ENCODE results near the gene GBGT1.
A peak's percentile ranks its signal among the peaks of the same experiment; 100 is the strongest.

Gene GBGT1

GRCh38 chr9:133153227-133154096 lies 10.3 kb downstream of the GBGT1 start:
- DNase-seq (ENCODE audit: low read depth, low spot score): no peak
- H3K4me3 ChIP-seq: no peak overlapping the region

DNA sequence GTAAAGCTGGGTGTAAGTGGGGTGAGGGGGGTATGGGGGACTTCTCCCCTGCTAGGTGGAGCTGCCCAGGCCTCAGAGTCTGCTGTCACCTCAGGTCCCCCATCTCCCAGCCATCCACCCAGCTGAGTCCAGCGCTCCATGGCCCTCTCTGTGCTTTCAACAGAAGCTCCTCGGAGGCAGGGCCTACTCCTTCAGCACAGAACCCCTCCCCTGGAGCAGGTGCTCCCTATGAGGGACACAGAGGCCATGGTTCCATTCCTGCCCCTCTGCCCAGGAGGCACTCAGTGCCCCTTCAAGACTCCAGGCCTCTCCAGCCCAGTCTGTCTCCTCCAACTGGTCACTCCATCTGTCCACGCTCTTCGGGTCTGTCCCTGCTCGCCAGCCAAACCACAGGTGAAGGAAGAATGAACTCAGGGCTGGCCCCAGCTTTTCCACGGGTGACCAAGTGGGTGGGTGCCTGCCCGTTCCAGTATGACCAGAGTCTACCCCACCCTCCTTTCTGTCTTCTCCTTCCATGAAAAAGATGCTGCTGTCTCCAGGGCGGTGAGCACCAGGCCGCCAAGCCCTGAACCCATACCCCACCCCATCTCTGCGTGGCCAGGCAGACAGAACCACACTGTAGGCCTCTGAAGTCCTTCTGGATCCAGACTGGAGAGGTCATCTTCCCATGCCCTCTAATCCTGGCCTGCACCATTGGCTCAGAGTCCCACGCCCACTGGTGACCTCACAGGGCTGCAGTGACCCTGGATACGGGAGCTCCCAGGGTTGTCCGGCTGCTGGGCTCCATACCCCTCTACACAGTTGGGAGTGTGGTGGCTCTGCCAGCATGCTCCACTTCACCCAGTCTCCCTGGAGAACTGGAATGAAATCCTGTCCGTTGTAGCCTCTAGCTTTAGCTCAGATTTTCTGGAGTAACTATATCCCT lies 11.9 kb downstream of the GBGT1 start:
- DNase-seq (ENCODE audit: low read depth, low spot score): no peak
- no peak overlapping the region for H3K9ac ChIP-seq (ENCODE audit: insufficient read length)
- H3K4me3 ChIP-seq: no peak overlapping the region

More at GRCh38 chr9:133153227-133154096, 10.3 kb downstream of the GBGT1 start:
- Histone ChIP-seq H3K36me3 (ENCODE audit: insufficient read depth, low read length) (no peaks in the 10 kb centered on the region), H3K9ac (ENCODE audit: insufficient read length) (no peak overlapping the region), H3K9me3 (ENCODE audit: low read depth, low read length) (no peaks in the 10 kb centered on the region), H3K27ac (no peak overlapping the region)
- no peak for TF ChIP-seq FOXP2 (optimal IDR thresholded peaks at IDR 0.05; ENCODE audit: control extremely low read depth, extremely low read length, insufficient read depth)
- no peak for TF ChIP-seq POLR2AphosphoS5 (IDR thresholded peaks at IDR 0.05; ENCODE audit: borderline replicate concordance, low read depth, low read length)
- no peak for TF ChIP-seq EZH2 (IDR thresholded peaks at IDR 0.05)

GRCh38 chr9:133151041-133151440 lies 12.7 kb downstream of the GBGT1 start:
- no peak overlapping the region for H3K9ac ChIP-seq (ENCODE audit: insufficient read length)
- no peak for DNase-seq (ENCODE audit: low read depth, low spot score)
- H3K9me3 ChIP-seq (ENCODE audit: low read depth, low read length): no peaks in the 10 kb centered on the region
- no peak overlapping the region for H3K4me3 ChIP-seq
- H3K27ac ChIP-seq: no peak overlapping the region
- no peaks in the 10 kb centered on the region for H3K36me3 ChIP-seq (ENCODE audit: insufficient read depth, low read length)
- TF ChIP-seq FOXP2 (optimal IDR thresholded peaks at IDR 0.05; ENCODE audit: control extremely low read depth, extremely low read length, insufficient read depth) (no peak), POLR2AphosphoS5 (IDR thresholded peaks at IDR 0.05; ENCODE audit: borderline replicate concordance, low read depth, low read length) (no peak), EZH2 (IDR thresholded peaks at IDR 0.05) (no peak)

More for the DNA sequence above, 11.9 kb downstream of the GBGT1 start:
- H3K36me3 ChIP-seq (ENCODE audit: insufficient read depth, low read length): no peaks in the 10 kb centered on the region
- H3K9me3 ChIP-seq (ENCODE audit: low read depth, low read length): no peaks in the 10 kb centered on the region
- H3K27ac ChIP-seq: no peak overlapping the region
- no peak for TF ChIP-seq EZH2 (IDR thresholded peaks at IDR 0.05)
- TF ChIP-seq FOXP2 (optimal IDR thresholded peaks at IDR 0.05; ENCODE audit: control extremely low read depth, extremely low read length, insufficient read depth): no peak
- TF ChIP-seq POLR2AphosphoS5 (IDR thresholded peaks at IDR 0.05; ENCODE audit: borderline replicate concordance, low read depth, low read length): no peak

DNA sequence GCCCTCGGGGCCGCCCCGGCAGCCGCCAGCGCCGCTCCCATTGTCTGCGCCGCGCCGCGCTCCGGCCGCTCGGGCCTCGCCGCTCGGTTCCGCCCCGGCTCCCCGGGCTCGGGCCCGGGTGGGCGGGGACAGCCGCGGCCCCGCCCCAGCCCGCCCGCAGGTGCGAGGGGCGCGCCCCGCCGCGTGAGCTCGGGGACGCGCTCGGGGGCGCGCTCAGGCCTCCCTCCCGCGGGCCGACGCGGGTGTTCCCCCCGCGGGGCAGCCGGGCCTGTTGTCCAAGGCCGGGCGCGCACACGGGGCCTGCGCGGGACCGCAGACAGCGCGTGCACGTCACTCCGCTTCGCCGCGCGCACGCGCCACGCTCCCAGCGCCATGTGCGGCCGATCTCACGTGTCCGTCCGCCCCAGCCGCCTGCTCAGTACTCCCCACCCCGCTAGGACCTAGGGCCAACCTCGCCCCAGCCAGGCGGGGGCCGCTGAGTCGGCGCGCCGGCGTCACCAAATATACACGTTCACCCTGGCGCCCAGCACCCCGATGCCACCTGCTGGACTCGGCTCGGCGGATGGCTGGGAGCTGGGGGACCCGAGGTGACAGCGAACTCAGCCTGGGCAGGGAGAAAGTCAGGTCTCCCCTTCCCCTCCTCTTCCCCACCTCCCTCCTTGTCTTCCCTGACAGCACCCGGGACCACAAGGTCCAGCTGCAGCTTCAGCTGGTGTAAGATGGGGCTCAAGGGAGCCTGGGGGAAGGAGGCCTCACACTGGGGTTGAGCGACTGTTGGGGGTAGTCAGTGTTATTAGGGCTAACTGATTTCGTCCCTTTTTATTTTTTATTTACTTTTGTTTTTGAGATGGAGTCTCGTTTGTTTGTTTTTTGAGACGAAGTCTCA lies 14.3 kb downstream of the GBGT1 start:
- Histone ChIP-seq H3K27ac (no peak overlapping the region), H3K9ac (ENCODE audit: insufficient read length) (no peak overlapping the region), H3K36me3 (ENCODE audit: insufficient read depth, low read length) (no peaks in the 10 kb centered on the region), H3K9me3 (ENCODE audit: low read depth, low read length) (no peaks in the 10 kb centered on the region), H3K4me3 (peak overlapping the region; percentile 64)
- DNase-seq (ENCODE audit: low read depth, low spot score): no peak
- TF ChIP-seq POLR2AphosphoS5 (IDR thresholded peaks at IDR 0.05; ENCODE audit: borderline replicate concordance, low read depth, low read length) (peak; percentile 58; the same call in 1 of the 2 replicates), EZH2 (IDR thresholded peaks at IDR 0.05) (no peak), FOXP2 (optimal IDR thresholded peaks at IDR 0.05; ENCODE audit: control extremely low read depth, extremely low read length, insufficient read depth) (no peak)

DNA sequence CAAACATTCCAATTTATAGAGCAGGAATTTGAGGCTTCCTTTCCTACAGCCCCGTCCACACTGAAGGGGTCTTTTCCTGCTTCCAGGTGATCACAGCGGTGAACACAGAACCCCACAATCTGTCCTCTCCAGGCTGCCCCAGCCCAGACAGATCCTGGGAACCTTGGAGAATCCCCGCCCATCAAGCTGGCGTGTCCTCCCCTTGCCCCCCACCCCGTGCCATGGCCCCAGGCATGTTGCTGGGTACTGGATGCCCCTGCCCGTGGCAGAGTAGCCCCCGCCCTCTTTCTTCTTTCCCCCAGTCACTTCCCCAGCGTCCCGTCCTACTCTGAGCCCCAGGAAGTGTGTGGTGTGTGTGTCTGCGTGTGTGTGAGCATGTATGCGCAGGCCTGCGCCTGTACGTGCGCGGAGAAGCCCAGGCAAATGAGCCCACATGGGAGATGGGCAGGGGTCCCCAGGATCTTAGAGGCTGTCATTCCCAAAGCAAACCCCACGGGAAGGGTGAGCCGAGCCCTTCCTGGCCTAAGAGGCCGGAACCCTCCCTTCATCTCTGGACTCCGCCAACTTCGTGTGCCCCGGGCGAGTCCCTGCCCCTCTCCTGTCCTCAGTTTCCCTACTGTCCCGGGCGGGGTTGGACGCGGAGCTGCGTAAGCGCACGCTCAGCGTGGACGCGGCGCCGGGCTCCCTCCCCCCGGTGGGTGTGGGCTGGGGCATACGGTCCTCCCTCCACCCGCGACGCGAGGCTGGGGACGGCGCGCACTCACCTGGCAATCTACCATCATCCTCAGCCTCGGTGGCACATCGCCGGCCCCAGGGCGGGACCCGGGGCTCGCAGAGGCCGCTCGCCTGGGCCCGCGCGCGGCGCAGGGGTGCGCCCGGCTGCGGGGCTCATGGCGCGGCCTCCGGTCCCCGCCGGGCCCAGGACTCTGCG lies 15.2 kb downstream of the GBGT1 start:
- H3K36me3 ChIP-seq (ENCODE audit: insufficient read depth, low read length): no peaks in the 10 kb centered on the region
- DNase-seq (ENCODE audit: low read depth, low spot score): no peak
- no peaks in the 10 kb centered on the region for H3K9me3 ChIP-seq (ENCODE audit: low read depth, low read length)
- peak overlapping the region; percentile 86 for H3K4me3 ChIP-seq
- no peak overlapping the region for H3K27ac ChIP-seq
- TF ChIP-seq FOXP2 (optimal IDR thresholded peaks at IDR 0.05; ENCODE audit: control extremely low read depth, extremely low read length, insufficient read depth) (no peak), POLR2AphosphoS5 (IDR thresholded peaks at IDR 0.05; ENCODE audit: borderline replicate concordance, low read depth, low read length) (0 out of 2 replicates have a peak, but pooled peaks have one; percentile 30)
- H3K9ac ChIP-seq (ENCODE audit: insufficient read length): peak overlapping the region; percentile 71

DNA sequence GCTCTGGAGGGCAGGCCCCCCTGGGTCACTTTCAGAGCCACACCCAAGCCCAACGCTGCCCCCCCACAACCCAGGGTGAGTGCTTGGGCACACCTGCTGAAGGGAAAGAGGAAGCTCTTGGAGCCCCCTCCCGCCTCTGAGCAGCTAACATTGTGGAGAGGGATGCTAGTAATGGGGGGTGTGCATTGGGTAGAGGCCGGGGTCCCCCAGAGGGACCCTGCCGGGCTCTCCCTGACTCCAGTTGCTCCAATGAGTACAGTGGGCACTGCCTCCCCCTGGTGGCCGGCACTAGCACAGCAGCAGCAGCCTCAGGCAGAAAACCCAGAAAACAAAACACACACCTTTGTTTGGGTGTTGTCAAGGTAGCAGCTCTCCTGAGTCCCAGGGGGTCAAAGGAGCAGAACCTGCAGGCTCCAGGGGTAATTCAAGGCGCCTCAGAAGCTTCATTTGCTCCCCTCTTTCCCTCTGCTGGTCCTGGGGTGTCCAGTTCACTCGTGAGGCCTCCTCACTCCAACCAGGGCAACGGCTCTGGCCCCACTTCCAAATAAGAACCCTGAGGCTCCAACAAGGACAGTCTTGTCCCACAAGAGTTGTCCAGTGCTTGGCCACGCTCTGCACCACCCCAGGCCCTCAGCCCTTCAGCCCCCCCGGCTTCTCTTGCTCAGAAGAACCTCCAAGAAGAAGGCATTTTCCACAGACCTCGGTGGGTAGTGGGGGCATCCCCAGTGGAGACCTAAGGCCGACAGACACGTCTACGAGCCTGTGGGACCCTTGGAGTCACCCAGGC lies 16.1 kb downstream of the GBGT1 start:
- H3K4me3 ChIP-seq: peak overlapping the region; percentile 86
- H3K9me3 ChIP-seq (ENCODE audit: low read depth, low read length): no peaks in the 10 kb centered on the region
- H3K36me3 ChIP-seq (ENCODE audit: insufficient read depth, low read length): no peaks in the 10 kb centered on the region
- no peak overlapping the region for H3K27ac ChIP-seq
- peak overlapping the region; percentile 71 for H3K9ac ChIP-seq (ENCODE audit: insufficient read length)
- TF ChIP-seq FOXP2 (optimal IDR thresholded peaks at IDR 0.05; ENCODE audit: control extremely low read depth, extremely low read length, insufficient read depth): no peak
- TF ChIP-seq POLR2AphosphoS5 (IDR thresholded peaks at IDR 0.05; ENCODE audit: borderline replicate concordance, low read depth, low read length): no peak
- TF ChIP-seq EZH2 (IDR thresholded peaks at IDR 0.05): no peak
- DNase-seq (ENCODE audit: low read depth, low spot score): no peak
